Activated CD4-positive, alpha-beta T cell treated with anti-CD3 and anti-CD28 coated beads, Interleukin-2, amount 10 ng/mL, durations not matched to agents 7 days and 5 days (primary cell): ENCODE results near the gene LTBP1. TPM values are rescaled to one million over a fixed set of nuclear protein-coding genes. Genes with fewer than 3 reads are reported as not detected.

Experiments used
- CTCF ChIA-PET: fragments of 350-600 bp; sonication (Branson Sonifier 250); formaldehyde crosslinking; loops from one replicate; lab custom pipeline; 2021; ENCODE audit warnings: antibody characterized with exemption; lab: Charles Lee
- POLR2A ChIA-PET: fragments of 350-600 bp; sonication (Branson Sonifier 250); formaldehyde crosslinking; loops from one replicate; lab custom pipeline; 2021; ENCODE audit warnings: antibody characterized with exemption; lab: Charles Lee
- DNase-seq: peaks from one replicate; pipeline ENCODE4 v3.0.0-alpha.2; 2020
- H3K27ac Mint-ChIP-seq: one replicate; pipeline ENCODE4 v1.8.0; 2021; ENCODE audit warnings: mild to moderate bottlenecking, moderate library complexity, mixed read lengths
- H3K27me3 Mint-ChIP-seq: one replicate; pipeline ENCODE4 v1.8.0; 2021; ENCODE audit warnings: mixed read lengths
- H3K36me3 Mint-ChIP-seq: one replicate; pipeline ENCODE4 v1.8.0; 2021; ENCODE audit warnings: low read depth, mixed read lengths
- H3K4me1 Mint-ChIP-seq: one replicate; pipeline ENCODE4 v1.8.0; 2021; ENCODE audit warnings: mixed read lengths
- H3K4me3 Mint-ChIP-seq: one replicate; pipeline ENCODE4 v1.8.0; 2021; ENCODE audit warnings: mild to moderate bottlenecking, moderate library complexity, mixed read lengths
- H3K9me3 Mint-ChIP-seq: one replicate; pipeline ENCODE4 v1.8.0; 2021; ENCODE audit warnings: mixed read lengths
- total RNA-seq, 2 experiments: library from RNA; stranded (reverse); gene quantifications; one replicate each; pipeline ENCODE4 v1.2.3, GENCODE V29; 2021

Gene LTBP1
- total RNA-seq, 2 experiments from 2014 or later: 0.17 to 0.27 TPM

GRCh38 chr2:32988525-32988924 lies 41.8 kb downstream of the LTBP1 start:
- POLR2A ChIA-PET: no interaction called here

GRCh38 chr2:32990556-32990955 lies 43.8 kb downstream of the LTBP1 start:
- no peak overlapping the region for H3K4me3 Mint-ChIP-seq
- no peak for DNase-seq
- no peaks in the 10 kb centered on the region for H3K36me3 Mint-ChIP-seq
- H3K4me1 Mint-ChIP-seq: no peaks in the 10 kb centered on the region
- ChIA-PET CTCF (no interaction called here), POLR2A (no interaction called here)
- no peaks in the 10 kb centered on the region for H3K9me3 Mint-ChIP-seq
- H3K27me3 Mint-ChIP-seq: no peaks in the 10 kb centered on the region
- no peak overlapping the region for H3K27ac Mint-ChIP-seq

More at GRCh38 chr2:32988525-32988924, 41.8 kb downstream of the LTBP1 start:
- no peaks in the 10 kb centered on the region for H3K9me3 Mint-ChIP-seq
- H3K4me3 Mint-ChIP-seq: no peak overlapping the region
- no peaks in the 10 kb centered on the region for H3K36me3 Mint-ChIP-seq
- CTCF ChIA-PET: no interaction called here
- no peak overlapping the region for H3K27ac Mint-ChIP-seq
- no peaks in the 10 kb centered on the region for H3K4me1 Mint-ChIP-seq
- no peak for DNase-seq
- peaks cover 2% of the 10 kb centered on the region for H3K27me3 Mint-ChIP-seq

- Mint-ChIP-seq H3K27me3 (no peaks in the 10 kb centered on the region), H3K4me3 (no peak overlapping the region), H3K36me3 (no peaks in the 10 kb centered on the region), H3K9me3 (no peaks in the 10 kb centered on the region), H3K4me1 (no peaks in the 10 kb centered on the region), H3K27ac (no peak overlapping the region)
- ChIA-PET CTCF (no interaction called here), POLR2A (no interaction called here)
- no peak for DNase-seq
These were observed 44.5 kb downstream of the LTBP1 start for GRCh38 chr2:32991091-32991845.

GRCh38 chr2:32993005-32993539 lies 46.3 kb downstream of the LTBP1 start:
- no peak overlapping the region for H3K27ac Mint-ChIP-seq
- H3K4me3 Mint-ChIP-seq: no peak overlapping the region
- DNase-seq: no peak
- POLR2A ChIA-PET: no interaction called here
- H3K27me3 Mint-ChIP-seq: no peaks in the 10 kb centered on the region
- CTCF ChIA-PET: no interaction called here
- H3K36me3 Mint-ChIP-seq: no peaks in the 10 kb centered on the region
- no peaks in the 10 kb centered on the region for H3K4me1 Mint-ChIP-seq
- no peaks in the 10 kb centered on the region for H3K9me3 Mint-ChIP-seq

- Mint-ChIP-seq H3K4me1 (no peaks in the 10 kb centered on the region), H3K9me3 (no peaks in the 10 kb centered on the region), H3K27ac (no peak overlapping the region), H3K36me3 (no peaks in the 10 kb centered on the region), H3K27me3 (no peaks in the 10 kb centered on the region), H3K4me3 (no peak overlapping the region)
- DNase-seq: no peak
- ChIA-PET CTCF (interaction anchor here (0.9 kb wide), 1 partner anchor 28 kb away, joined by 3 read pairs; no protein-coding TSS in a partner anchor), POLR2A (interaction anchor here (0.6 kb wide), 1 partner anchor 368 kb away, joined by 3 read pairs; no protein-coding TSS in a partner anchor)
These were observed 51.0 kb downstream of the LTBP1 start for GRCh38 chr2:32997705-32998104.

GRCh38 chr2:33000986-33001385 lies 54.2 kb downstream of the LTBP1 start:
- Mint-ChIP-seq H3K27me3 (no peaks in the 10 kb centered on the region), H3K36me3 (no peaks in the 10 kb centered on the region), H3K9me3 (no peaks in the 10 kb centered on the region), H3K4me1 (no peaks in the 10 kb centered on the region), H3K4me3 (no peak overlapping the region), H3K27ac (no peak overlapping the region)
- DNase-seq: no peak
- ChIA-PET CTCF (no interaction called here), POLR2A (no interaction called here)

GRCh38 chr2:33001823-33002222 lies 55.1 kb downstream of the LTBP1 start:
- no peaks in the 10 kb centered on the region for H3K36me3 Mint-ChIP-seq
- no peak overlapping the region for H3K27ac Mint-ChIP-seq
- H3K27me3 Mint-ChIP-seq: no peaks in the 10 kb centered on the region
- H3K4me3 Mint-ChIP-seq: no peak overlapping the region
- H3K9me3 Mint-ChIP-seq: no peaks in the 10 kb centered on the region
- ChIA-PET POLR2A (no interaction called here), CTCF (no interaction called here)
- no peak for DNase-seq
- no peaks in the 10 kb centered on the region for H3K4me1 Mint-ChIP-seq

GRCh38 chr2:33002863-33003262 lies 56.1 kb downstream of the LTBP1 start:
- POLR2A ChIA-PET: no interaction called here
- Mint-ChIP-seq H3K36me3 (no peaks in the 10 kb centered on the region), H3K4me1 (no peaks in the 10 kb centered on the region), H3K9me3 (no peaks in the 10 kb centered on the region), H3K27ac (no peak overlapping the region), H3K4me3 (no peak overlapping the region), H3K27me3 (no peaks in the 10 kb centered on the region)
- CTCF ChIA-PET: no interaction called here
- no peak for DNase-seq

GRCh38 chr2:33005057-33005456 lies 58.3 kb downstream of the LTBP1 start:
- H3K27ac Mint-ChIP-seq: no peak overlapping the region
- no peaks in the 10 kb centered on the region for H3K4me1 Mint-ChIP-seq
- H3K9me3 Mint-ChIP-seq: no peaks in the 10 kb centered on the region
- ChIA-PET CTCF (no interaction called here), POLR2A (no interaction called here)
- H3K4me3 Mint-ChIP-seq: no peak overlapping the region
- no peak for DNase-seq
- H3K36me3 Mint-ChIP-seq: no peaks in the 10 kb centered on the region
- H3K27me3 Mint-ChIP-seq: no peaks in the 10 kb centered on the region

- Mint-ChIP-seq H3K4me1 (no peaks in the 10 kb centered on the region), H3K27me3 (peaks cover under 1% of the 10 kb centered on the region), H3K9me3 (no peaks in the 10 kb centered on the region), H3K4me3 (no peak overlapping the region), H3K27ac (no peak overlapping the region), H3K36me3 (no peaks in the 10 kb centered on the region)
- POLR2A ChIA-PET: no interaction called here
- no peak for DNase-seq
- CTCF ChIA-PET: no interaction called here
These were observed 62.0 kb downstream of the LTBP1 start for GRCh38 chr2:33008716-33009115.

- Mint-ChIP-seq H3K4me1 (no peaks in the 10 kb centered on the region), H3K4me3 (no peak overlapping the region), H3K36me3 (no peaks in the 10 kb centered on the region), H3K27me3 (peaks cover 4% of the 10 kb centered on the region), H3K27ac (no peak overlapping the region), H3K9me3 (no peaks in the 10 kb centered on the region)
- no peak for DNase-seq
- CTCF ChIA-PET: no interaction called here
- POLR2A ChIA-PET: no interaction called here
These were observed 62.5 kb downstream of the LTBP1 start for GRCh38 chr2:33009249-33009648.

GRCh38 chr2:33011373-33011772 lies 64.6 kb downstream of the LTBP1 start:
- POLR2A ChIA-PET: no interaction called here
- DNase-seq: no peak
- Mint-ChIP-seq H3K27me3 (peaks cover 5% of the 10 kb centered on the region), H3K36me3 (no peaks in the 10 kb centered on the region), H3K27ac (no peak overlapping the region), H3K4me3 (no peak overlapping the region), H3K9me3 (no peaks in the 10 kb centered on the region), H3K4me1 (no peaks in the 10 kb centered on the region)
- CTCF ChIA-PET: interaction anchor here (1.4 kb wide), 1 partner anchor 9 kb away, joined by 3 read pairs; no protein-coding TSS in a partner anchor

- CTCF ChIA-PET: interaction anchor here (1.4 kb wide), 1 partner anchor 9 kb away, joined by 3 read pairs; no protein-coding TSS in a partner anchor
- Mint-ChIP-seq H3K36me3 (no peaks in the 10 kb centered on the region), H3K4me1 (no peaks in the 10 kb centered on the region), H3K27me3 (peaks cover 5% of the 10 kb centered on the region), H3K9me3 (no peaks in the 10 kb centered on the region), H3K4me3 (no peak overlapping the region), H3K27ac (no peak overlapping the region)
- no peak for DNase-seq
- POLR2A ChIA-PET: no interaction called here
These were observed 65.2 kb downstream of the LTBP1 start for GRCh38 chr2:33011941-33012340.
